Vagina (tissue), 2 donors: ENCODE results near the gene DEDD.

Experiments
- CTCF ChIP-seq, 3 experiments: fragments of 450-650 bp in 2 of 3; fragments of 200-600 bp in 1 of 3; sonication (generic) in 1 of 3; IDR thresholded peaks; one replicate each; pipeline ENCODE4 v1.5.1; 2017 to 2019; ENCODE audit warnings: antibody characterized with exemption in 3 of 3, mild to moderate bottlenecking in 2 of 3, moderate library complexity in 2 of 3
- POLR2A ChIP-seq, 2 donors: fragments of 450-650 bp; IDR thresholded peaks; one replicate each; pipeline ENCODE4 v1.6.1; 2017; ENCODE audit warnings: antibody characterized with exemption in 2 of 2, mild to moderate bottlenecking in 2 of 2, moderate library complexity in 2 of 2

GRCh38 chr1:161111527-161111926 is 20.9 kb downstream of the DEDD start:
- TF ChIP-seq CTCF (IDR thresholded peaks at IDR 0.05) (no peak), POLR2A (IDR thresholded peaks at IDR 0.05) (no peak)
